GM12878 (cell line): Measurements from ENCODE around the gene PRPSAP1. TPM values are rescaled to one million over a fixed set of nuclear protein-coding genes. Genes with fewer than 3 reads are reported as not detected.

Experiments
- ATAC-seq: fragments of 200-7000 bp; cut with Tn5 transposase; 3 replicates; pipeline ENCODE4 v1.9.1; 2020; ENCODE audit warnings: mild to moderate bottlenecking, moderate library complexity
- BruUV-seq: library from RNA; stranded (reverse); fragments of 400-500 nt; replicated peaks from 2 replicates; lab custom pipeline; 2021; lab: Mats Ljungman, UMichigan
- CTCF ChIA-PET: fragments of 300-600 bp; sonication (Branson Sonifier 250); formaldehyde crosslinking; extraction: SDS; loops from one replicate; lab custom pipeline; 2021; ENCODE audit warnings: inconsistent platforms; lab: Yijun Ruan, JAX
- POLR2A ChIA-PET: fragments of 350-600 bp; formaldehyde crosslinking; extraction: SDS; loops from one replicate; lab custom pipeline; 2021; ENCODE audit warnings: inconsistent platforms; lab: Charles Lee
- RAD21 ChIA-PET: fragments of 300-600 bp; sonication (Branson Sonifier 250); formaldehyde crosslinking; loops from one replicate; lab custom pipeline; 2023; ENCODE audit warnings: antibody characterized with exemption; ENCODE audit not compliant: unreplicated experiment; lab: Charles Lee
- SMC1A ChIA-PET: fragments of 300-600 bp; sonication (Branson Sonifier 250); formaldehyde crosslinking; loops from one replicate; lab custom pipeline; 2023; ENCODE audit not compliant: unreplicated experiment, uncharacterized antibody; lab: Charles Lee
- DNase-seq: peaks from one replicate; pipeline ENCODE4 v3.0.0-alpha.2; 2011; ENCODE audit warnings: low read depth, low spot score
- FAIRE-seq: peaks from 3 replicates; lab custom pipeline; 2011; peaks lifted over from hg19 to GRCh38; lab: Jason Lieb, UNC
- H2AFZ ChIP-seq: 2 replicates; pipeline ENCODE4 v1.6.0; 2011; ENCODE audit warnings: low read depth, low read length, control low read depth; ENCODE audit not compliant: control insufficient read depth
- H3K27ac ChIP-seq: 2 replicates; pipeline ENCODE4 v1.5.1; 2011; ENCODE audit warnings: control low read depth; ENCODE audit not compliant: control insufficient read depth, insufficient read depth
- H3K27me3 ChIP-seq, 2 experiments: replicated peaks in 1 of 2; 2 replicates each; pipeline versions ENCODE4 v1.6.0 to v1.6.1; 2011; ENCODE audit warnings: low read length in 1 of 2; ENCODE audit not compliant: control insufficient read depth in 2 of 2, insufficient read depth in 2 of 2
- H3K36me3 ChIP-seq, 2 experiments: 2 replicates each; pipeline ENCODE4 v1.5.1; 2011; ENCODE audit warnings: low read length in 1 of 2; ENCODE audit not compliant: control insufficient read depth in 2 of 2, insufficient read depth in 2 of 2
- H3K4me1 ChIP-seq: 2 replicates; pipeline ENCODE4 v1.6.1; 2011; ENCODE audit warnings: mild to moderate bottlenecking, low read length, moderate library complexity, mixed read lengths; ENCODE audit not compliant: control insufficient read depth, insufficient read depth
- H3K4me2 ChIP-seq: 2 replicates; pipeline ENCODE4 v1.6.0; 2011; ENCODE audit warnings: control low read depth; ENCODE audit not compliant: control insufficient read depth, insufficient read depth
- H3K4me3 ChIP-seq: fragments of 200-600 bp; sonication (generic); 2 replicates; pipeline ENCODE4 v1.5.1; 2016
- H3K79me2 ChIP-seq: 2 replicates; pipeline ENCODE4 v1.6.0; 2011; ENCODE audit warnings: low read length; ENCODE audit not compliant: control insufficient read depth, insufficient read depth
- H3K9ac ChIP-seq: 2 replicates; pipeline ENCODE4 v1.8.0; 2011; ENCODE audit warnings: low read length, control low read depth, mixed read lengths; ENCODE audit not compliant: control insufficient read depth, insufficient read depth
- H3K9me3 ChIP-seq: replicated peaks from 3 replicates; pipeline ENCODE4 v1.5.1; 2011; ENCODE audit warnings: mild to moderate bottlenecking, low read length; ENCODE audit not compliant: control insufficient read depth, insufficient read depth
- H4K20me1 ChIP-seq: 2 replicates; pipeline ENCODE4 v1.6.0; 2011; ENCODE audit not compliant: control insufficient read depth, insufficient read depth
- GABPA ChIP-seq: IDR thresholded peaks from 2 replicates; pipeline ENCODE4 v1.6.1; 2014; ENCODE audit warnings: antibody characterized with exemption, low read depth, mild to moderate bottlenecking, inconsistent platforms
- MXI1 ChIP-seq: fragments of 150-350 bp; IDR thresholded peaks from 2 replicates; pipeline ENCODE4 v1.6.1; 2011; ENCODE audit warnings: low read depth, mild to moderate bottlenecking, inconsistent platforms, low read length, improper control_type of control experiment
- NR2C2 ChIP-seq: IDR thresholded peaks from 2 replicates; pipeline ENCODE4 v1.6.1; 2011; ENCODE audit warnings: borderline replicate concordance, low read depth; ENCODE audit not compliant: control insufficient read depth, insufficient read length
- SMAD5 ChIP-seq: IDR thresholded peaks from 2 replicates; pipeline ENCODE4 v1.6.1; 2016; ENCODE audit warnings: antibody characterized with exemption, low read depth
- SUZ12 ChIP-seq: fragments of 200-600 bp; sonication (generic); IDR thresholded peaks from one replicate; pipeline ENCODE4 v1.6.1; 2018; ENCODE audit warnings: antibody characterized with exemption, mild to moderate bottlenecking; ENCODE audit not compliant: unreplicated experiment
- TCF3 ChIP-seq: IDR thresholded peaks from 2 replicates; pipeline ENCODE4 v1.6.1; 2012; ENCODE audit warnings: low read depth, mild to moderate bottlenecking, low read length, borderline replicate concordance; ENCODE audit not compliant: insufficient read depth
- ZZZ3 ChIP-seq: IDR thresholded peaks from 2 replicates; pipeline ENCODE4 v1.6.1; 2011; ENCODE audit warnings: low read depth; ENCODE audit not compliant: control insufficient read depth, insufficient read length
- WGBS: methylation state at CpG from one replicate; pipeline ENCODE4 v1.1.6; 2016; ENCODE audit warnings: low lambda C conversion rate; ENCODE audit not compliant: insufficient replicate concordance, insufficient coverage; ENCODE audit errors: missing lambda C conversion rate; 5-methylcytosine and 5-hydroxymethylcytosine counted together
- in situ Hi-C: fragments of 300-500 bp; cut with MboI; formaldehyde crosslinking; loops from 9 replicates; pipeline ENCODE4 v1.14.3; 2018; ENCODE audit warnings: mixed read lengths
- intact Hi-C: fragments of 100-400 bp; cut with micrococcal nuclease; formaldehyde crosslinking; loops from one replicate; pipeline ENCODE4 v1.14.2; 2022; ENCODE audit not compliant: unreplicated experiment
- polyA plus RNA-seq, 11 experiments: library from polyadenylated mRNA; depleted of rRNA in 4 of 11; unstranded in 6 of 11; stranded (reverse) in 5 of 11; fragments of >200 nt; fragmentation: Nextera tagmentation in 4 of 11; fragmentation: Illumina TruSeq in 1 of 11; extraction: Ambion mirVana in 4 of 11; extraction: Trizol in 1 of 11; gene quantifications; 1 replicate in 1 of 11; 2 replicates in 10 of 11; pipeline versions ENCODE4 v1.2.1 to v1.2.3, GENCODE V29; 2011 to 2016; ENCODE audit warnings: inconsistent platforms in 2 of 11, missing spikeins in 2 of 11, low read depth in 1 of 11
- total RNA-seq, 4 experiments: library from RNA; depleted of rRNA in 3 of 4; stranded (reverse); fragments of >200 nt in 3 of 4; fragmentation: Illumina TruSeq in 1 of 4; extraction: Trizol in 1 of 4; gene quantifications; 2 replicates each; pipeline versions ENCODE4 v1.2.1 to v1.2.3, GENCODE V29; 2013 to 2021
- TF ChIP-seq, protein P1 (sequence below): fragments of 450-650 bp; IDR thresholded peaks from 2 replicates; pipeline ENCODE4 v1.6.1; 2017; ENCODE audit warnings: low read depth, mild to moderate bottlenecking, moderate library complexity
- TF ChIP-seq, protein P2 (sequence below): fragments of 450-650 bp; IDR thresholded peaks from 2 replicates; pipeline ENCODE4 v1.6.1; 2016; ENCODE audit warnings: mild to moderate bottlenecking, moderate library complexity, borderline replicate concordance
- TF ChIP-seq, protein P3 (sequence below): IDR thresholded peaks from 2 replicates; pipeline ENCODE4 v1.6.1; 2012; ENCODE audit warnings: low read depth, low read length, improper control_type of control experiment
- TF ChIP-seq, protein P4 (sequence below): fragments of 450-650 bp; IDR thresholded peaks from 2 replicates; pipeline ENCODE4 v1.6.1; 2017; ENCODE audit warnings: mild to moderate bottlenecking, low read depth, inconsistent platforms; ENCODE audit not compliant: poor library complexity, severe bottlenecking

The PRPSAP1 gene
- total and polyA plus RNA-seq, 10 of the 15 experiments (the other 5 are each of a cell fraction or from before 2014, with no cell fraction given): 15.8 to 84.2 (median 44.2) TPM

DNA sequence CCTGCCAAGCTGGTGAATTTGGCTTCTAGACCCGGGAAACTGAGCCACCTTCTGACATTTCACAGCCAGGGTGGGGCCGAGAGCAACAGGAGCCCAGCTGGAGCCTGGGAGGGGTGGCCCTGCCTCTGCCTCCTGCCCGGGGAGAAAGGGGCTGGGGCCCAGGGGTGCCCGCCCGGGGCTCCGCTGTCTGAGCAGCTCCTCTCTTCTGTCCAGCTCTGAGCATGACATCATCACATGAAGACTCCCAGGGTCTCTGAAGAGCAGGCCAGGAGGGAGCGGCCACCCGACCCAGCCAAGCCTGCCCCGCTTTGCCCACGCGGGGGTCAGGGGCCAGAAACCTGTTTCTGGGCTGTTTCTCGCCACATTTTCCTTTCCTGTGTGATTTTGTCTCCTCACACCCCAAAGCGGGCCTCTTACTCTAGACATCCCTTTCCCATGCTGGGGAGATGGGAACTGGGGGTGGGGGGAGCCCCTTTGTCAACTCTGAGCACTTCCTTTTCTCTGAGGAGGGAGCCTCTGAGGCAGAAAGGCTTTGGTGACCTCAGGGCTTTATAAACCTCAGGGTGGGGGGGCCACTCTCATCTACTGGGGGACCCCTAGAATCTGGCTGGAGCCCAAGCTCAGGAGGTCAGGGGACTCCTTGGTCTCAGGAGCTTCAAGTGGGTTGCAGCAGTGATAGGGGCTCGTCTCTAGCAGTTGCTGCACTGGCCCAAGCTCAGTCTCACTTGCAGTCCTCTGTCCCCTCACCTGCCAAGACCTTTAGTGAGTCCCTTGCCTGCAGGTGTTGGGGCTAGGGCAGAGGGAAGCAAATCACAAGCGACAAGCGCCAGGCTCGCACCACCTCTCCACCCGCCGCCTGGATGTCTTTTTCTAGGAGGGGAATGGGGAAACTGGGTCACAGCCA, 80.9 kb downstream of the PRPSAP1 start:
- intact Hi-C loops (no loop called here), in situ Hi-C loops (loop anchor here (25.0 kb wide), 2 partner anchors 1190 to 1890 kb away; partner anchors contain the start of gene SYNGR2)
- peak overlapping the region; percentile 58; the same call in 1 of the 2 replicates for H3K4me3 ChIP-seq
- BruUV-seq: no TSS peak
- H3K9me3 ChIP-seq: no peaks in the 10 kb centered on the region
- H3K36me3 ChIP-seq: no peaks in the 10 kb centered on the region; a peak in 1 of 4 replicates
- CTCF ChIA-PET: interaction anchor here (0.6 to 10.6 kb wide), 12 partner anchors 10 to 259 kb away, joined by 3 to 160 read pairs (median 3); no protein-coding TSS in a partner anchor
- peak overlapping the region; percentile 99 for H3K27ac ChIP-seq
- H3K27me3 ChIP-seq: no peaks in the 10 kb centered on the region
- WGBS: 24% methylated on average over 19 of the region's 19 CpGs
- H3K9ac ChIP-seq: peak overlapping the region; percentile 99
- DNase-seq (no peak), ATAC-seq (peak; percentile 11), FAIRE-seq (peak; percentile 56)
- H3K79me2 ChIP-seq: peaks cover 45% of the 10 kb centered on the region
- POLR2A ChIA-PET: interaction anchor here (0.6 to 17.9 kb wide), 9 partner anchors 10 to 1585 kb away, joined by 3 to 427 read pairs (median 4); partner anchors contain the start of genes MRPL38, RNF157 and UBALD2
- H3K4me1 ChIP-seq: peaks cover 48% of the 10 kb centered on the region
- RAD21 ChIA-PET: interaction anchor here (0.9 to 18.5 kb wide), 8 partner anchors 10 to 149 kb away, joined by 3 to 419 read pairs (median 32); partner anchors contain the start of gene UBALD2
- SMC1A ChIA-PET: interaction anchor here (0.9 to 10.2 kb wide), 10 partner anchors 8 to 169 kb away, joined by 3 to 152 read pairs (median 7); partner anchors contain the start of genes EXOC7 and UBALD2
- H3K4me2 ChIP-seq: peak overlapping the region; percentile 99
- peak overlapping the region; percentile 30 for H2AFZ ChIP-seq
- no peaks in the 10 kb centered on the region for H4K20me1 ChIP-seq
- TF ChIP-seq SMAD5 (no peak), GABPA (no peak), TCF3 (peak; percentile 11; the same call in 1 of the 2 replicates), ZZZ3 (no peak), SUZ12 (no peak), NR2C2 (no peak), MXI1 (no peak)
- TF ChIP-seq, protein P1, sequence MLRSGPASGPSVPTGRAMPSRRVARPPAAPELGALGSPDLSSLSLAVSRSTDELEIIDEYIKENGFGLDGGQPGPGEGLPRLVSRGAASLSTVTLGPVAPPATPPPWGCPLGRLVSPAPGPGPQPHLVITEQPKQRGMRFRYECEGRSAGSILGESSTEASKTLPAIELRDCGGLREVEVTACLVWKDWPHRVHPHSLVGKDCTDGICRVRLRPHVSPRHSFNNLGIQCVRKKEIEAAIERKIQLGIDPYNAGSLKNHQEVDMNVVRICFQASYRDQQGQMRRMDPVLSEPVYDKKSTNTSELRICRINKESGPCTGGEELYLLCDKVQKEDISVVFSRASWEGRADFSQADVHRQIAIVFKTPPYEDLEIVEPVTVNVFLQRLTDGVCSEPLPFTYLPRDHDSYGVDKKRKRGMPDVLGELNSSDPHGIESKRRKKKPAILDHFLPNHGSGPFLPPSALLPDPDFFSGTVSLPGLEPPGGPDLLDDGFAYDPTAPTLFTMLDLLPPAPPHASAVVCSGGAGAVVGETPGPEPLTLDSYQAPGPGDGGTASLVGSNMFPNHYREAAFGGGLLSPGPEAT: no peak
- TF ChIP-seq, protein P2, sequence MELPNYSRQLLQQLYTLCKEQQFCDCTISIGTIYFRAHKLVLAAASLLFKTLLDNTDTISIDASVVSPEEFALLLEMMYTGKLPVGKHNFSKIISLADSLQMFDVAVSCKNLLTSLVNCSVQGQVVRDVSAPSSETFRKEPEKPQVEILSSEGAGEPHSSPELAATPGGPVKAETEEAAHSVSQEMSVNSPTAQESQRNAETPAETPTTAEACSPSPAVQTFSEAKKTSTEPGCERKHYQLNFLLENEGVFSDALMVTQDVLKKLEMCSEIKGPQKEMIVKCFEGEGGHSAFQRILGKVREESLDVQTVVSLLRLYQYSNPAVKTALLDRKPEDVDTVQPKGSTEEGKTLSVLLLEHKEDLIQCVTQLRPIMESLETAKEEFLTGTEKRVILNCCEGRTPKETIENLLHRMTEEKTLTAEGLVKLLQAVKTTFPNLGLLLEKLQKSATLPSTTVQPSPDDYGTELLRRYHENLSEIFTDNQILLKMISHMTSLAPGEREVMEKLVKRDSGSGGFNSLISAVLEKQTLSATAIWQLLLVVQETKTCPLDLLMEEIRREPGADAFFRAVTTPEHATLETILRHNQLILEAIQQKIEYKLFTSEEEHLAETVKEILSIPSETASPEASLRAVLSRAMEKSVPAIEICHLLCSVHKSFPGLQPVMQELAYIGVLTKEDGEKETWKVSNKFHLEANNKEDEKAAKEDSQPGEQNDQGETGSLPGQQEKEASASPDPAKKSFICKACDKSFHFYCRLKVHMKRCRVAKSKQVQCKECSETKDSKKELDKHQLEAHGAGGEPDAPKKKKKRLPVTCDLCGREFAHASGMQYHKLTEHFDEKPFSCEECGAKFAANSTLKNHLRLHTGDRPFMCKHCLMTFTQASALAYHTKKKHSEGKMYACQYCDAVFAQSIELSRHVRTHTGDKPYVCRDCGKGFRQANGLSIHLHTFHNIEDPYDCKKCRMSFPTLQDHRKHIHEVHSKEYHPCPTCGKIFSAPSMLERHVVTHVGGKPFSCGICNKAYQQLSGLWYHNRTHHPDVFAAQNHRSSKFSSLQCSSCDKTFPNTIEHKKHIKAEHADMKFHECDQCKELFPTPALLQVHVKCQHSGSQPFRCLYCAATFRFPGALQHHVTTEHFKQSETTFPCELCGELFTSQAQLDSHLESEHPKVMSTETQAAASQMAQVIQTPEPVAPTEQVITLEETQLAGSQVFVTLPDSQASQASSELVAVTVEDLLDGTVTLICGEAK: no peak
- TF ChIP-seq, protein P3, sequence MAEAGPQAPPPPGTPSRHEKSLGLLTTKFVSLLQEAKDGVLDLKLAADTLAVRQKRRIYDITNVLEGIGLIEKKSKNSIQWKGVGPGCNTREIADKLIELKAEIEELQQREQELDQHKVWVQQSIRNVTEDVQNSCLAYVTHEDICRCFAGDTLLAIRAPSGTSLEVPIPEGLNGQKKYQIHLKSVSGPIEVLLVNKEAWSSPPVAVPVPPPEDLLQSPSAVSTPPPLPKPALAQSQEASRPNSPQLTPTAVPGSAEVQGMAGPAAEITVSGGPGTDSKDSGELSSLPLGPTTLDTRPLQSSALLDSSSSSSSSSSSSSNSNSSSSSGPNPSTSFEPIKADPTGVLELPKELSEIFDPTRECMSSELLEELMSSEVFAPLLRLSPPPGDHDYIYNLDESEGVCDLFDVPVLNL: no peak
- TF ChIP-seq, protein P4, sequence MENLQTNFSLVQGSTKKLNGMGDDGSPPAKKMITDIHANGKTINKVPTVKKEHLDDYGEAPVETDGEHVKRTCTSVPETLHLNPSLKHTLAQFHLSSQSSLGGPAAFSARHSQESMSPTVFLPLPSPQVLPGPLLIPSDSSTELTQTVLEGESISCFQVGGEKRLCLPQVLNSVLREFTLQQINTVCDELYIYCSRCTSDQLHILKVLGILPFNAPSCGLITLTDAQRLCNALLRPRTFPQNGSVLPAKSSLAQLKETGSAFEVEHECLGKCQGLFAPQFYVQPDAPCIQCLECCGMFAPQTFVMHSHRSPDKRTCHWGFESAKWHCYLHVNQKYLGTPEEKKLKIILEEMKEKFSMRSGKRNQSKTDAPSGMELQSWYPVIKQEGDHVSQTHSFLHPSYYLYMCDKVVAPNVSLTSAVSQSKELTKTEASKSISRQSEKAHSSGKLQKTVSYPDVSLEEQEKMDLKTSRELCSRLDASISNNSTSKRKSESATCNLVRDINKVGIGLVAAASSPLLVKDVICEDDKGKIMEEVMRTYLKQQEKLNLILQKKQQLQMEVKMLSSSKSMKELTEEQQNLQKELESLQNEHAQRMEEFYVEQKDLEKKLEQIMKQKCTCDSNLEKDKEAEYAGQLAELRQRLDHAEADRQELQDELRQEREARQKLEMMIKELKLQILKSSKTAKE: peak; percentile 29
